HepG2 (cell line): Measurements from ENCODE around the gene AP1S3.

Source experiments
- AKAP8 ChIP-seq: sonication (generic); formaldehyde crosslinking; IDR thresholded peaks from 2 replicates; pipeline ENCODE4 v1.5.1; 2020; ENCODE audit warnings: mild to moderate bottlenecking, missing genetic modification reagents
- CTCF ChIP-seq: sonication (generic); formaldehyde crosslinking; IDR thresholded peaks from 2 replicates; pipeline ENCODE4 v1.5.0; 2020; ENCODE audit warnings: mild to moderate bottlenecking, missing genetic modification reagents, moderate library complexity
- ETS1 ChIP-seq: sonication (generic); formaldehyde crosslinking; IDR thresholded peaks from 2 replicates; pipeline ENCODE4 v1.4.0; 2020; ENCODE audit warnings: missing genetic modification reagents
- GLMP ChIP-seq: sonication (generic); formaldehyde crosslinking; IDR thresholded peaks from 2 replicates; pipeline ENCODE4 v1.9.0; 2021; ENCODE audit warnings: missing genetic modification reagents, mild to moderate bottlenecking, borderline replicate concordance
- SKI ChIP-seq: fragments of 450-650 bp; IDR thresholded peaks from one replicate; pipeline ENCODE4 v1.6.1; 2018; ENCODE audit warnings: mild to moderate bottlenecking; ENCODE audit not compliant: partially characterized antibody
- ZNF430 ChIP-seq: sonication (generic); formaldehyde crosslinking; IDR thresholded peaks from 2 replicates; pipeline ENCODE4 v1.9.0; 2021; ENCODE audit warnings: mild to moderate bottlenecking, missing genetic modification reagents

- TF ChIP-seq CTCF (CRISPR knock-in tag) (no peak), SKI (no peak), GLMP (CRISPR knock-in tag) (no peak), ETS1 (CRISPR knock-in tag) (no peak), AKAP8 (CRISPR knock-in tag) (no peak), ZNF430 (CRISPR knock-in tag) (no peak)
Measured at GRCh38 chr2:223765221-223765785, 72.1 kb downstream of the AP1S3 start.
